ENCODE measurements around the gene LUC7L2.
"Not testable (repeated sequence)": the region's sequence is repeated elsewhere in the genome, so short reads cannot be mapped to it uniquely, and the experiment has no call there.

The LUC7L2 gene

GRCh38 chr7:139396323-139396951 is 36.7 kb downstream of the LUC7L2 start:
- no peak for DNase-seq (ENCODE audit: low read depth in 3 of 3)

GRCh38 chr7:139397192-139397591 is 37.5 kb downstream of the LUC7L2 start:
- no peak for DNase-seq (ENCODE audit: low read depth in 3 of 3)

- no peak for DNase-seq (ENCODE audit: low read depth in 3 of 3)
Observed at GRCh38 chr7:139403601-139404000, 43.9 kb downstream of the LUC7L2 start.

- no peak for DNase-seq (ENCODE audit: low read depth in 3 of 3)
Observed at GRCh38 chr7:139407555-139407954, 47.9 kb downstream of the LUC7L2 start.

- not testable (repeated sequence) for DNase-seq (ENCODE audit: low read depth in 3 of 3)
Observed at GRCh38 chr7:139414743-139415402, 55.2 kb downstream of the LUC7L2 start.

- DNase-seq (ENCODE audit: low read depth in 3 of 3): no peak
Observed at GRCh38 chr7:139416405-139416804, 56.7 kb downstream of the LUC7L2 start.

- DNase-seq (ENCODE audit: low read depth in 3 of 3): no peak
Observed at GRCh38 chr7:139417478-139417877, 57.8 kb downstream of the LUC7L2 start.

- DNase-seq (ENCODE audit: low read depth in 3 of 3): no peak
Observed at GRCh38 chr7:139421123-139421522, 61.4 kb downstream of the LUC7L2 start.

GRCh38 chr7:139422126-139422525 is 62.4 kb downstream of the LUC7L2 start:
- DNase-seq (ENCODE audit: low read depth in 3 of 3): no peak

- no peak for DNase-seq (ENCODE audit: low read depth in 3 of 3)
Observed at GRCh38 chr7:139423091-139423490, 63.4 kb downstream of the LUC7L2 start.

- no peak for DNase-seq (ENCODE audit: low read depth in 3 of 3)
Observed at GRCh38 chr7:139424004-139424403, 64.3 kb downstream of the LUC7L2 start.

GRCh38 chr7:139425701-139426100 is 66.0 kb downstream of the LUC7L2 start:
- not testable (repeated sequence) for DNase-seq (ENCODE audit: low read depth in 3 of 3)

GRCh38 chr7:139426258-139427028 is 66.7 kb downstream of the LUC7L2 start:
- no peak for DNase-seq (ENCODE audit: low read depth in 3 of 3)

- DNase-seq (ENCODE audit: low read depth in 3 of 3): no peak
Observed at GRCh38 chr7:139427029-139427420, 67.3 kb downstream of the LUC7L2 start.

GRCh38 chr7:139427788-139428187 is 68.1 kb downstream of the LUC7L2 start:
- DNase-seq (ENCODE audit: low read depth in 3 of 3): no peak

GRCh38 chr7:139429735-139430134 is 70.0 kb downstream of the LUC7L2 start:
- DNase-seq (ENCODE audit: low read depth in 3 of 3): not testable (repeated sequence)

- no peak for DNase-seq (ENCODE audit: low read depth in 3 of 3)
Observed at GRCh38 chr7:139430443-139430842, 70.7 kb downstream of the LUC7L2 start.

GRCh38 chr7:139431010-139431409 is 71.3 kb downstream of the LUC7L2 start:
- no peak for DNase-seq (ENCODE audit: low read depth in 3 of 3)

GRCh38 chr7:139431459-139431858 is 71.8 kb downstream of the LUC7L2 start:
- DNase-seq (ENCODE audit: low read depth in 3 of 3): no peak

GRCh38 chr7:139436806-139437205 is 77.1 kb downstream of the LUC7L2 start:
- no peak for DNase-seq (ENCODE audit: low read depth in 3 of 3)

- DNase-seq (ENCODE audit: low read depth in 3 of 3): no peak
Observed at GRCh38 chr7:139439375-139439774, 79.7 kb downstream of the LUC7L2 start.

GRCh38 chr7:139441961-139442360 is 82.3 kb downstream of the LUC7L2 start:
- DNase-seq (ENCODE audit: low read depth in 3 of 3): no peak
